UCSD-AML1 (cell line): ENCODE data around the gene UBTD1.

Experiments
- DNase-seq: peaks from one replicate; lab custom pipeline; 2025; ENCODE audit not compliant: unreplicated experiment; lab: John Stamatoyannopoulos, UW

Gene UBTD1

GRCh38 chr10:97482381-97482780 lies 16.3 kb upstream of the UBTD1 start:
- DNase-seq, result no peak

- no peak for DNase-seq
Observed at GRCh38 chr10:97483506-97483905, 15.2 kb upstream of the UBTD1 start.

- no peak for DNase-seq
Observed at GRCh38 chr10:97483921-97484320, 14.8 kb upstream of the UBTD1 start.

- DNase-seq, result no peak
Observed at GRCh38 chr10:97485647-97486281, 13.0 kb upstream of the UBTD1 start.

GRCh38 chr10:97490592-97490991 lies 8.1 kb upstream of the UBTD1 start:
- no peak for DNase-seq

GRCh38 chr10:97494151-97494550 lies 4.6 kb upstream of the UBTD1 start:
- DNase-seq, result no peak

- DNase-seq, result no peak
Observed at GRCh38 chr10:97494863-97495506, 3.7 kb upstream of the UBTD1 start.

- DNase-seq, result peak; percentile 78
Observed at GRCh38 chr10:97497572-97498075, 1.1 kb upstream of the UBTD1 start.

- DNase-seq, result peak; percentile 100
Observed at GRCh38 chr10:97498076-97498840, 466 bp upstream of the UBTD1 start, which contains the start of gene MMS19. Gene MMS19, minus strand, starts transcription at chr10:97498422. Its CDS starts 38 bp downstream, at chr10:97498384.

- DNase-seq, result no peak
Observed at GRCh38 chr10:97499561-97500296, 1.0 kb downstream of the UBTD1 start.

GRCh38 chr10:97500297-97500575 lies 1.5 kb downstream of the UBTD1 start:
- no peak for DNase-seq

GRCh38 chr10:97502916-97503315 lies 4.2 kb downstream of the UBTD1 start:
- no peak for DNase-seq

- no peak for DNase-seq
Observed at GRCh38 chr10:97503406-97503805, 4.7 kb downstream of the UBTD1 start.

- DNase-seq, result no peak
Observed at GRCh38 chr10:97505152-97505551, 6.4 kb downstream of the UBTD1 start.

- DNase-seq, result no peak
Observed at GRCh38 chr10:97506199-97506991, 7.7 kb downstream of the UBTD1 start.

GRCh38 chr10:97508342-97508741 lies 9.6 kb downstream of the UBTD1 start:
- no peak for DNase-seq

- no peak for DNase-seq
Observed at GRCh38 chr10:97509120-97509680, 10.5 kb downstream of the UBTD1 start.

GRCh38 chr10:97510686-97511085 lies 12.0 kb downstream of the UBTD1 start:
- no peak for DNase-seq

GRCh38 chr10:97511711-97512440 lies 13.2 kb downstream of the UBTD1 start:
- DNase-seq, result no peak

- DNase-seq, result no peak
Observed at GRCh38 chr10:97512993-97513392, 14.3 kb downstream of the UBTD1 start.
